ENCODE results near the gene SBNO2.
"Not testable (repeated sequence)": the region's sequence is repeated elsewhere in the genome, so short reads cannot be mapped to it uniquely, and the experiment has no call there.

SBNO2 gene

GRCh38 chr19:1173845-1174809, at the start of gene SBNO2:
Gene SBNO2 (minus strand): TSS chr19:1174268. CDS start chr19:1154276, 19,992 bp downstream.
- peak; percentile 88 to 90 for DNase-seq

GRCh38 chr19:1223018-1223855, 49.2 kb upstream of the SBNO2 start:
- no peak for DNase-seq

DNA sequence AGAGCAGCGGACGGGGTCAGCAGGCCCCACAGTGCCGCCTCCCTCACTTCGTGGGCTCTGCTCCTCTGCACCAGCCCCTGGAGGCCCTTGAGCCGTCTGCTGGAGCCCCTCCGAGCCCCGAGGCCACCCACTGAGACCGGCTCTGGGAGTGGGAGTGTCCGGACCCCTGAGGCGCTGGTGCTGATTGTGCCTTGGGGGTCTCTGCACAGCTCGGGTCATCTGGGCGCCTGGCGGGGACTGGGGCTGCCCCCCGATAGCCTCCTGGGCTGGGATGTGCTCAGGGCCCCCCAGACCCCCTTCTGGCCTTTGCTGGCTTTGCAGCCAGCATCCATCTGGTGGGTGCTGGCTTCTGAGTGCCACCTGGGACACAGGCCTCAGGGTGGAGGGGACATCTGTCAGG, 48.3 kb upstream of the SBNO2 start:
- no peak for DNase-seq

GRCh38 chr19:1221904-1222255, 47.8 kb upstream of the SBNO2 start:
- DNase-seq, result no peak

- no peak for DNase-seq
Measured at GRCh38 chr19:1220976-1221903, 47.2 kb upstream of the SBNO2 start.

DNA sequence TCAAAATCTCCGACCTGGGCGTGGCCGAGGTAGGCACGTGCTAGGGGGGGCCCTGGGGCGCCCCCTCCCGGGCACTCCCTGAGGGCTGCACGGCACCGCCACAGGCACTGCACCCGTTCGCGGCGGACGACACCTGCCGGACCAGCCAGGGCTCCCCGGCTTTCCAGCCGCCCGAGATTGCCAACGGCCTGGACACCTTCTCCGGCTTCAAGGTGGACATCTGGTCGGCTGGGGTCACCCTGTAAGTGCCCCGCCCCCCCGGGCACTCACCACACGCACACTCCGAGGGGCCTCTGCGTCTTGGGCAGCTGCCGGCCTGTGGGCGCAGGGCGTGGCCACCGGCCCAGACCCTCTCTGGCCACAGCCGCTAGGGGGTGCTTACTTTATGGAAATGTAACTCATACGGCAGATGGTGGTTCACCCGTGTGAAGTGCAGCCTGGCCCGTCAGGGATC, 46.4 kb upstream of the SBNO2 start:
- DNase-seq, result no peak

- no peak for DNase-seq
Measured at GRCh38 chr19:1219786-1220476, 45.9 kb upstream of the SBNO2 start.

DNA sequence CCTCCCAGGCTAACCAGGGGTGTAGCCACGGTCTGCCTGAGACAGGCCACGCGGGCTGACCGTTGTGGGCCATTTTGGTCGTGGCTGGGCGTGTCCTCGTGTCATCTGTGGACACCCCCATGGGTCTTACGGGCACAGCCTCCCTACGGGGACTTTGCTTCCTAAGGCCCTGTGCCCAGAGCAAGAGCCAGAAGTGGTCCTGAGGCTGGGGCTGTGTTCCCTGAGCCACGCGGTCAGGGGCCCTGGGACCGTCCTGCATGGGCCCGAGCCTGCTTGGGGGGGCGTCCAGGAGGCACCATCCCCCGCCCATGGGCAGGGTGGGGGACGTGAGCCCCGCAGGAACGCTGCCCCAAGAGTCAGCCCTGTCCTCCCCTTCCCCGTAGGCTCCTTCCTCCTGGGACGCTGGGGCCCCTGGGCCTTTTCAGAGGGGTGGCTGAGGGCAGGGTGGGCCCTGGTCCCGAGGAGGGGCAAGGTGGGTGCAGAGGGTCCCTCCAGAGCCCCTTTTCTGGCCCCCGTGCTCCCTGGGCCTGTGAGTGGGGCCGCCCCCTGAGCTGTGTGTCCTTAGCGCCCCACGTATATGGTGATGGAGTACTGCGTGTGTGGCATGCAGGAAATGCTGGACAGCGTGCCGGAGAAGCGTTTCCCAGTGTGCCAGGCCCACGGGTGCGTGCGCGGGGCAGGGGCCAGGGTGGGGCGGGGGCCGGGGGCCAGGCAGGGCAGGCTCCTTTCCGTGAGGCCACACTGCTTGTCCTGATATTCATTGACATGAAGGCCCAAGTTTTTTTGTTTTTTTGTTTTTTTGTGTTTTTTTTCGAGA, 44.9 kb upstream of the SBNO2 start:
- DNase-seq, result no peak

- DNase-seq, result no peak
Measured at GRCh38 chr19:1217366-1217765, 43.3 kb upstream of the SBNO2 start.

DNA sequence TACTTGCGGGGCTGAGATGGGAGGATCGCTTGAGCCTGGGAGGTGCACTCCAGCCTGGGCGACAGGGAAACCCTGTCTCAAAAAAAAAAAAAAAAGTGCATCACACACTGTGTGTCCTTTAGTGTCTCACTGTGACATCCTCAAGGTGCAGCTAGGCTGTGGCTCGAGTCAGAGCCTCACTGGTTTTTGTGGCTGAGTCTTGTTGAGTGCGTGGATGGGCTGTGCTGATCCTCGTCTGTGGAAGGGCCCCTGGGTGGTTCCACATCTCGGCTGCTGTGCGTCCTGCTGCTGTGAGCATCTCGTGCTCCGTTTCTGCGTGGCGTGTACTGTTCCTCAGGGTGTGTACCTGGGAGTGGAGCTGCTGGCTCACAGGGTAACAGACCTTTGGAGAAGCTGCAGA, 42.7 kb upstream of the SBNO2 start:
- no peak for DNase-seq

DNA sequence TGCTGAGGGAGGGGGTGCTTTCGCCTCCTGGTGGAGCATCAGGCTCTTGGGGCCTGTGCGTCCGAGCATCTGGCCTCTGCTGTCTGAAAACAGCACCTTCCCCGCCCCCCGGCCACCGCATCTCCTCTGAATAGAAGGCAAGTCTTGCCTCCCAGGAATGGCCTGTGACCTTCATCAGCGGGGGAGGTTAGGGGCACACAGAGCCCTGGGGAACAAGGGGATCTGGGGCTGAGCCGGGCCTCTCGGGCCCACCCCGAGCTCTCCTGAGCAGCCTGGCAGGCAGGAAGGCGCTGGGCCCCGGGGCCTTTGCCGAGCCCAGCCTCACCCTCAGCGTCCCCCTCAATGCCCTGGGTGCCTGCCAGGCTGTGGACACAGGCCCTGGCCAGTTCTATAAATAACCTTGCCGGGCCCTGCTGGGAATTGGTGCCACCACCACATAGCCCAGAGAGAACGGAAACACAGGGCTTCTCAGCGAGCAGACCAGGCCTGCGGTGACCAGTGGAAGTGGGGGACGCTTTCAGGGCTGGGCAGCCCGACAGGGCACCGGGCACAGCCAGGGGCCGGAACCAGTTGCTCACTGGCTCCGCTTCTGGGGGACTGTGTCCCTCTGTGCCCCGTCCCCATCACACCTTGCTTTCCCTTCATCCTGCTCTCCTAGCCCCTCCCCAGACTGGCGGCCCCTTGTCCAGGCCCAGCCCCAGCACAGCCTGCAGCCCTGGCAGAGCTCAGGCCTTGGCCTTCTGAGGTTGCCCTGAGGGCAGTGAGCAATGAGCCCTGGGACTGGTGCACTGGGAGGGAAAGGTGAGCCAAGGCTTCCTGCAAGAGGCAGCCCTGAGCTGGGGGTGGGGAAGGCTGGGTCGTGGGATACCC, 41.0 kb upstream of the SBNO2 start:
- no peak for DNase-seq

GRCh38 chr19:1214299-1214861, 40.3 kb upstream of the SBNO2 start:
- DNase-seq, result no peak

- peak in 1 of 2 experiments; percentile 32 for DNase-seq
Measured at GRCh38 chr19:1213391-1214286, 39.6 kb upstream of the SBNO2 start.

- DNase-seq, result no peak
Measured at GRCh38 chr19:1211494-1212234, 37.6 kb upstream of the SBNO2 start.

DNA sequence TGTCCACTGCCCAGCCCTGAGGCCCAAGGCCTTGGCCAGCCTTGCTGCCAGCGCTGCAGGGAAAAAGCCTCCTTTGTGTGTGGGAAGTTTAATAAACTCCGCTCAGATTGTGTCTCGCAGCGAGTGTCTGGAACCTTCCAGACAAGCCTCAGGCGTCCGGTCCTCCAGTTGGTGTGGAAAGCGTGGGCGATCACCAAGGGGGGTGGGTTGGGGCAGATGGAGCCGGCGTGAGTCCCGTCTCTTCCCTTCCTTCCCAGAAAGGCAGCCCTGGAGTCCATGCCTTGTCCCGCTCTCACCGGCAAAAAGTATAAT, 36.1 kb upstream of the SBNO2 start:
- no peak for DNase-seq

DNA sequence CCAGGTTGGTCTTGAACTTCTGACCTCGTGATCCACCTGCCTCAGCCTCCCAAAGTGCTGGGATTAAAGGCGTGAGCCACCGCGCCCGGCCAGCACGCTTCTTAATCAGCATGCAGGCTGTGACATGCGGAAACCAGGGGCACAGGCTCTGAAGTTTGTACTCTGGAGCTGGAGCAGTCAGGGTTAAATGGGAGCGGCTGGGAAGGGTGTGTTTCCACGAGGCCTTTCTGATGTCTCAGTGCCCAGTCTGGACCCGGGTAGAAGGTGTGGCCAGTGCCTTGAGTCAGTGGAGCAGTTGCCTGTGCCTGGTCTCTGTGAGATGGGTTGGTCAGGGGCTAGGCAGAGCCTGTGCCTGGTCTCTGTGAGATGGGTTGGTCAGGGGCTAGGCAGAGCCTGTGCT, 34.8 kb upstream of the SBNO2 start:
- not testable (repeated sequence) for DNase-seq

- peak in 1 of 2 experiments; percentile 7 for DNase-seq
Measured at GRCh38 chr19:1206864-1207450, 32.9 kb upstream of the SBNO2 start.

Data from activated CD4-positive, alpha-beta T cell treated with anti-CD3 and anti-CD28 coated beads, Interleukin-2, amount 50 U/mL, for 4 hours (primary cell).